ENCODE measurements around the gene IDH3B. TPM values are rescaled to one million over a fixed set of nuclear protein-coding genes. Genes with fewer than 3 reads are reported as not detected.

The IDH3B gene
- total and polyA plus RNA-seq, 9 of the 15 experiments (the other 6 are each of a cell fraction or from before 2014, with no cell fraction given): 91.7 to 224 (median 155) TPM

- DNase-seq (ENCODE audit: extremely low read depth in 1 of 4, low spot score in 3 of 4): no peak
- Histone ChIP-seq H3K27me3 (ENCODE audit: control insufficient read depth in 2 of 2, insufficient read depth in 2 of 2, low read length in 2 of 2) (peaks cover 4 to 18% of the 10 kb centered on the region in 2 experiments; a peak in 4 of 5 replicates), H3K4me3 (no peak overlapping the region), H3K79me2 (ENCODE audit: control insufficient read depth, insufficient read depth, low read length) (no peaks in the 10 kb centered on the region), H3K9me1 (ENCODE audit: control insufficient read depth, insufficient read depth, low read length) (no peaks in the 10 kb centered on the region), H3K36me3 (ENCODE audit: control insufficient read depth, insufficient read depth, low read length) (no peaks in the 10 kb centered on the region), H3K4me1 (replicated peaks in 1 of 2; ENCODE audit: control insufficient read depth in 2 of 2, insufficient read depth in 2 of 2, low read length in 2 of 2) (no peaks in the 10 kb centered on the region), H2AFZ (ENCODE audit: low read depth, low read length) (no peak overlapping the region), H3K9ac (ENCODE audit: insufficient read depth in 1 of 2, low read depth in 2 of 2, low read length in 2 of 2) (no peak overlapping the region), H4K20me1 (replicated peaks; ENCODE audit: control insufficient read depth, insufficient read depth, low read length) (no peaks in the 10 kb centered on the region; the same call in 1 of the 2 replicates), H3K9me3 (replicated peaks; ENCODE audit: control insufficient read depth, insufficient read depth, low read depth, low read length) (0 out of 2 replicates have a peak, but pooled peaks cover 2% of the 10 kb centered on the region), H3K27ac (ENCODE audit: extremely low read depth, low read depth, low read length) (no peak overlapping the region), H3K4me2 (ENCODE audit: insufficient read depth, low read length) (no peak overlapping the region)
- WGBS (ENCODE audit: insufficient coverage, low coverage, missing lambda C conversion rate): 0% methylated on average over 3 of the region's 3 CpGs
- FAIRE-seq: no peak
- ATAC-seq: no peak
- BruUV-seq (replicated peaks): no TSS peak
- ChIA-PET POLR2A (interaction anchor here (0.6 to 1.0 kb wide), 2 partner anchors 12 to 44 kb away, joined by 3 to 4 read pairs; no protein-coding TSS in a partner anchor), CTCF (ENCODE audit: low intra/inter-chr PET ratio) (no interaction called here)
- TF ChIP-seq ZNF507 (tag; conservative IDR thresholded peaks at IDR 0.05) (no peak), PRPF4 (IDR thresholded peaks at IDR 0.05; ENCODE audit: insufficient read depth, low read depth, low read length, poor library complexity, severe bottlenecking) (no peak), RFX7 (CRISPR knock-in tag; IDR thresholded peaks at IDR 0.05) (no peak), COPS2 (conservative IDR thresholded peaks at IDR 0.05) (no peak)
- intact Hi-C loops (cut with micrococcal nuclease) (no loop called here), in situ Hi-C loops (cut with MboI) (no loop called here)
Observed at GRCh38 chr20:2612073-2612472, 51.9 kb downstream of the IDH3B start.

GRCh38 chr20:2610941-2611720 lies 52.9 kb downstream of the IDH3B start:
- intact Hi-C loops (cut with micrococcal nuclease) (no loop called here), in situ Hi-C loops (cut with MboI) (no loop called here)
- H3K4me2 ChIP-seq (ENCODE audit: insufficient read depth, low read length): no peak overlapping the region
- no peak overlapping the region for H3K4me3 ChIP-seq
- CTCF ChIA-PET (ENCODE audit: low intra/inter-chr PET ratio): no interaction called here
- no peak overlapping the region for H3K27ac ChIP-seq (ENCODE audit: extremely low read depth, low read depth, low read length)
- no peaks in the 10 kb centered on the region; the same call in 1 of the 2 replicates for H4K20me1 ChIP-seq (replicated peaks; ENCODE audit: control insufficient read depth, insufficient read depth, low read length)
- no peaks in the 10 kb centered on the region for H3K4me1 ChIP-seq (replicated peaks in 1 of 2; ENCODE audit: control insufficient read depth in 2 of 2, insufficient read depth in 2 of 2, low read length in 2 of 2)
- no TSS peak for BruUV-seq (replicated peaks)
- ATAC-seq: no peak
- no peaks in the 10 kb centered on the region for H3K79me2 ChIP-seq (ENCODE audit: control insufficient read depth, insufficient read depth, low read length)
- no peaks in the 10 kb centered on the region for H3K9me1 ChIP-seq (ENCODE audit: control insufficient read depth, insufficient read depth, low read length)
- no peak for FAIRE-seq
- POLR2A ChIA-PET: interaction anchor here (0.7 to 1.0 kb wide), 2 partner anchors 13 to 49 kb away, joined by 3 to 4 read pairs; no protein-coding TSS in a partner anchor
- no peaks in the 10 kb centered on the region for H3K36me3 ChIP-seq (ENCODE audit: control insufficient read depth, insufficient read depth, low read length)
- no peak overlapping the region for H3K9ac ChIP-seq (ENCODE audit: insufficient read depth in 1 of 2, low read depth in 2 of 2, low read length in 2 of 2)
- H3K9me3 ChIP-seq (replicated peaks; ENCODE audit: control insufficient read depth, insufficient read depth, low read depth, low read length): 0 out of 2 replicates have a peak, but pooled peaks cover 2% of the 10 kb centered on the region
- no peak for DNase-seq (ENCODE audit: extremely low read depth in 1 of 4, low spot score in 3 of 4)
- no peak overlapping the region for H2AFZ ChIP-seq (ENCODE audit: low read depth, low read length)
- WGBS (ENCODE audit: insufficient coverage, low coverage, missing lambda C conversion rate): 2% methylated on average over 6 of the region's 6 CpGs
- peaks cover 0 to 12% of the 10 kb centered on the region in 2 experiments; a peak in 2 of 5 replicates for H3K27me3 ChIP-seq (ENCODE audit: control insufficient read depth in 2 of 2, insufficient read depth in 2 of 2, low read length in 2 of 2)
- no peak for TF ChIP-seq NFXL1 (CRISPR knock-in tag; IDR thresholded peaks at IDR 0.05)
- TF ChIP-seq MAFK (IDR thresholded peaks at IDR 0.05; ENCODE audit: low read length): no peak
- TF ChIP-seq ZNF12 (CRISPR knock-in tag; IDR thresholded peaks at IDR 0.05): no peak
- no peak for TF ChIP-seq MAX (CRISPR knock-in tag; IDR thresholded peaks at IDR 0.05)
- no peak for TF ChIP-seq HNRNPLL (IDR thresholded peaks at IDR 0.05; ENCODE audit: low read depth, low read length, poor library complexity, severe bottlenecking)
- no peak for TF ChIP-seq CTCF (IDR thresholded peaks at IDR 0.05 in 2 of 3, conservative IDR thresholded peaks at IDR 0.05 in 1 of 3; ENCODE audit: insufficient read depth in 2 of 3, low read depth in 1 of 3, low read length in 3 of 3)
- no peak for TF ChIP-seq ILF3 (IDR thresholded peaks at IDR 0.05; ENCODE audit: borderline replicate concordance)
- no peak for TF ChIP-seq ZNF146 (CRISPR knock-in tag; IDR thresholded peaks at IDR 0.05; ENCODE audit: unreplicated experiment)
- TF ChIP-seq SNAPC5 (CRISPR knock-in tag; IDR thresholded peaks at IDR 0.05): no peak

All from K562 (cell line).